Activated T-cell treated with anti-CD3 and anti-CD28 coated beads for 48 hours (primary cell): ENCODE results near the gene CAV1.
"Not testable (repeated sequence)": the region's sequence is repeated elsewhere in the genome, so short reads cannot be mapped to it uniquely, and the experiment has no call there.

ENCODE experiments used
- DNase-seq: peaks from one replicate; pipeline ENCODE4 v3.0.0-alpha.2; 2020; ENCODE audit warnings: low read depth

The CAV1 gene

GRCh38 chr7:116582806-116583444, 58.1 kb downstream of the CAV1 start:
- DNase-seq, result no peak

- DNase-seq, result no peak
Measured at GRCh38 chr7:116583653-116584052, 58.8 kb downstream of the CAV1 start.

- DNase-seq, result no peak
Measured at GRCh38 chr7:116584721-116585120, 59.9 kb downstream of the CAV1 start.

- no peak for DNase-seq
Measured at GRCh38 chr7:116585392-116585791, 60.6 kb downstream of the CAV1 start.

- no peak for DNase-seq
Measured at GRCh38 chr7:116585967-116586366, 61.1 kb downstream of the CAV1 start.

- DNase-seq, result not testable (repeated sequence)
Measured at GRCh38 chr7:116587200-116587599, 62.4 kb downstream of the CAV1 start.

- peak; percentile 17 for DNase-seq
Measured at GRCh38 chr7:116588225-116588624, 63.4 kb downstream of the CAV1 start.

- no peak for DNase-seq
Measured at GRCh38 chr7:116588641-116589594, 64.1 kb downstream of the CAV1 start.

- no peak for DNase-seq
Measured at GRCh38 chr7:116591202-116592040, 66.6 kb downstream of the CAV1 start.

- DNase-seq, result no peak
Measured at GRCh38 chr7:116592041-116592355, 67.2 kb downstream of the CAV1 start.

- DNase-seq, result no peak
Measured at GRCh38 chr7:116592445-116592844, 67.6 kb downstream of the CAV1 start.

GRCh38 chr7:116593359-116594075, 68.7 kb downstream of the CAV1 start:
- no peak for DNase-seq

- no peak for DNase-seq
Measured at GRCh38 chr7:116595063-116595462, 70.2 kb downstream of the CAV1 start.

GRCh38 chr7:116597384-116597783, 72.5 kb downstream of the CAV1 start:
- no peak for DNase-seq

GRCh38 chr7:116598278-116598677, 73.4 kb downstream of the CAV1 start:
- no peak for DNase-seq

GRCh38 chr7:116598861-116599260, 74.0 kb downstream of the CAV1 start:
- DNase-seq, result no peak

- DNase-seq, result peak; percentile 18
Measured at GRCh38 chr7:116601426-116601825, 76.6 kb downstream of the CAV1 start.

GRCh38 chr7:116607299-116607698, 82.5 kb downstream of the CAV1 start:
- no peak for DNase-seq

GRCh38 chr7:116610210-116610609, 85.4 kb downstream of the CAV1 start:
- DNase-seq, result no peak

- DNase-seq, result no peak
Measured at GRCh38 chr7:116610721-116611120, 85.9 kb downstream of the CAV1 start.
